HG03159 (cell line): ENCODE measurements around the gene AEBP1.
A peak's percentile ranks its signal among the peaks of the same experiment; 100 is the strongest.

Source experiments
- ATAC-seq: cut with Tn5 transposase; IDR thresholded peaks from one replicate; pipeline ENCODE4 v1.9.1; 2021; ENCODE audit warnings: mild to moderate bottlenecking, moderate library complexity; ENCODE audit not compliant: unreplicated experiment

AEBP1 gene

GRCh38 chr7:44066494-44067063 lies 37.6 kb upstream of the AEBP1 start:
- ATAC-seq, result no peak

GRCh38 chr7:44067064-44067951 lies 36.8 kb upstream of the AEBP1 start:
- no peak for ATAC-seq

GRCh38 chr7:44068054-44068453 lies 36.1 kb upstream of the AEBP1 start:
- no peak for ATAC-seq

- no peak for ATAC-seq
These were observed 32.3 kb upstream of the AEBP1 start for GRCh38 chr7:44071726-44072363.

GRCh38 chr7:44072364-44073231 lies 31.5 kb upstream of the AEBP1 start:
- no peak for ATAC-seq

GRCh38 chr7:44073664-44074348 lies 30.3 kb upstream of the AEBP1 start:
- ATAC-seq, result peak; percentile 54

GRCh38 chr7:44074349-44074695 lies 29.8 kb upstream of the AEBP1 start:
- ATAC-seq, result no peak

GRCh38 chr7:44075296-44076075 lies 28.7 kb upstream of the AEBP1 start:
- no peak for ATAC-seq

- ATAC-seq, result no peak
These were observed 27.8 kb upstream of the AEBP1 start for GRCh38 chr7:44076101-44076895.

GRCh38 chr7:44077061-44077460 lies 27.1 kb upstream of the AEBP1 start:
- ATAC-seq, result no peak

- no peak for ATAC-seq
These were observed 26.5 kb upstream of the AEBP1 start for GRCh38 chr7:44077681-44078091.

- ATAC-seq, result no peak
These were observed 25.6 kb upstream of the AEBP1 start for GRCh38 chr7:44078521-44078920.

- no peak for ATAC-seq
These were observed 24.7 kb upstream of the AEBP1 start for GRCh38 chr7:44079331-44080021.

GRCh38 chr7:44080118-44080517 lies 24.0 kb upstream of the AEBP1 start:
- ATAC-seq, result no peak

- ATAC-seq, result no peak
These were observed 23.4 kb upstream of the AEBP1 start for GRCh38 chr7:44080686-44081265.

GRCh38 chr7:44081266-44081748 lies 22.8 kb upstream of the AEBP1 start:
- no peak for ATAC-seq

GRCh38 chr7:44082541-44083207 lies 21.5 kb upstream of the AEBP1 start:
- peak; percentile 93 for ATAC-seq
